ENCODE results near the gene ZMYND10.

The ZMYND10 gene

DNA sequence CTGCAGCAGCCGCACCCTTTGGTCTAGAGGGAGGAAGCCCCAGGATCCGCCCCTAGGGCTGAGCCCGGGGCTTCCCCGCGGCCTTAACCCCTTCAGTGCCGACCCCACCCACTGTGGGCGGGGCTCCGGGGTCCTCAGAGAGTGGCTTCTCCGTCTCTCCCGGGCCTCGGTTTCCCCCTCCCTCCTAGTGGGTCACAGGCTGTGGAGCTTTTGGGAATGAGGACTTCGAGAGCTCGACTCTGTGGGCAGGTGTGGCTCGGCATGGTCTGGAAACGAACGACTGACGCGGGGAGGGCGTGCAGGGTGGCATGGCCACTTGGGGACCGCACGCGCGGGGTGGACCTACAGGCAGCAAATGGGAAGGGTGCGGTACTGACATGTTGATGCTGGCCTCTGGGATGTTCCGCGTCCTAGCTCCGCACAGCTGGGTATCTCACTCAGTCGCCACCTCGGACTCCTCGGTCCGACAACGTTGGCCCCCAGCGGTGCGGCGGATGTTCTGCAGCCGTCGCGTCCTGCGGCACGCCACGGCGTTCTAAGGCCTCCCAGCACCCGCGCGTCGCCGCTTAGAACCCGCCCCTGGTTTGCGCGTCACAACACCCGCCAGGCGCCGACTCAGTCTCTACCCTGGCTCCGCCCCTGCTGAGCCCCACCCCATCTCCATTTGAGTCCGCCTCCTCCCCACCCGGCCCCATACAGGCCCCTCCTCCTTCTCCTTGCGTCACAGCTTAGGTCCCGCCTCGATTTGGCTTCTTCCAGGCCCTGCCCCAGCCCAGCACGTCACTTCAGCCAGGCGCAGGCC is 46.5 kb downstream of the ZMYND10 start, which contains the start of the genes HYAL3 and NAA80:
Gene HYAL3, minus strand, starts transcription at position 570 of the 802 bp plus-strand sequence. CDS start 3,803 bp downstream, outside the sequence.
Gene NAA80, minus strand, starts transcription at position 570 of the 802 bp plus-strand sequence. CDS start 1,942 bp downstream, outside the sequence.
- H3K4me3 ChIP-seq (ENCODE audit: low read length) = peak within 1 kb of the TSS; percentile 92
- TF ChIP-seq, protein P1, sequence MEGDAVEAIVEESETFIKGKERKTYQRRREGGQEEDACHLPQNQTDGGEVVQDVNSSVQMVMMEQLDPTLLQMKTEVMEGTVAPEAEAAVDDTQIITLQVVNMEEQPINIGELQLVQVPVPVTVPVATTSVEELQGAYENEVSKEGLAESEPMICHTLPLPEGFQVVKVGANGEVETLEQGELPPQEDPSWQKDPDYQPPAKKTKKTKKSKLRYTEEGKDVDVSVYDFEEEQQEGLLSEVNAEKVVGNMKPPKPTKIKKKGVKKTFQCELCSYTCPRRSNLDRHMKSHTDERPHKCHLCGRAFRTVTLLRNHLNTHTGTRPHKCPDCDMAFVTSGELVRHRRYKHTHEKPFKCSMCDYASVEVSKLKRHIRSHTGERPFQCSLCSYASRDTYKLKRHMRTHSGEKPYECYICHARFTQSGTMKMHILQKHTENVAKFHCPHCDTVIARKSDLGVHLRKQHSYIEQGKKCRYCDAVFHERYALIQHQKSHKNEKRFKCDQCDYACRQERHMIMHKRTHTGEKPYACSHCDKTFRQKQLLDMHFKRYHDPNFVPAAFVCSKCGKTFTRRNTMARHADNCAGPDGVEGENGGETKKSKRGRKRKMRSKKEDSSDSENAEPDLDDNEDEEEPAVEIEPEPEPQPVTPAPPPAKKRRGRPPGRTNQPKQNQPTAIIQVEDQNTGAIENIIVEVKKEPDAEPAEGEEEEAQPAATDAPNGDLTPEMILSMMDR (IDR thresholded peaks at IDR 0.05; ENCODE audit: insufficient read depth, low read depth, low read length, missing control alignments) = peak; percentile 30
- DNase-seq (ENCODE audit: low read depth) = peak; percentile 100

DNA sequence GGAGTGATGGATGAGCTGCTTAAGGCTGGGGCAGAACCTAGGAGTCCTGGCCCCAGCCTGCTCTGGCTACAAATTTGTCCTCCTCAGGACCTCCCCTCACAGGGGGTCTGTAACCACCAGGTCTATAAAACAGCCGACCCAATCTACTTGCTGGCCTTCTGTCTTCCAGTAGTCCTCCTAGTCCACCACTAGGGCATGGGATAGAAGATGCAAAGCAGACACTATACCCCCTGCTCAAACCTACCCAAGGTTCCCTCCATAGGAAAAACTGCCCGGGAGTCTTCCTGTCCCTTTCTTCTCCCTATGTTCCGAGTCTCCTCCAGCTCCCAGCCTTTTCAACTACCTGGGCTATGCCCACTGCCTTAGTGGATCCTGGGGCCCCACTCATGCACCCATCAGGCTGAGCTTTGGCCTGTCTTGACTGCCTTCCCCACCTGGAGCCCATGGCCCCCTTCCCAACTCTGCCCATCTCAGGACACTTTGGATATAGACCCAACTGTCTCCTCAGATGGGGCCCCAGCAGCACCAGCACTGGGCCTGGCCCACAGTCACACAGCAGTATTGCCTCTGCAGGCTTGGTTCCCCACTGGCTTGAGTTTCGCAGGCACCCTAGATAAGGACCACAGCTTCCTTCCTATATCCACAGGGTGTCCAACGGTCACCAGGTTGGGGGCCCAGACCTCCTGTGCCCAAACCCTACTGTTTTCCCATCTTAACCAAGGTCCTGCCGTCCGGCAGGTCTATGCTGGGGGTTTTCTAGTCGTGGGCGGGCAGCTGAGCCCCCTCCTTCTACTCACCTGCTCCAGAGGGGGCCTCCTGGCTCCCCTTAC is 47.4 kb downstream of the ZMYND10 start:
- TF ChIP-seq, protein P1 (IDR thresholded peaks at IDR 0.05; ENCODE audit: insufficient read depth, low read depth, low read length, missing control alignments) = peak; percentile 38
- DNase-seq (ENCODE audit: low read depth) = no peak
- peak overlapping the region; percentile 92 for H3K4me3 ChIP-seq (ENCODE audit: low read length)

DNA sequence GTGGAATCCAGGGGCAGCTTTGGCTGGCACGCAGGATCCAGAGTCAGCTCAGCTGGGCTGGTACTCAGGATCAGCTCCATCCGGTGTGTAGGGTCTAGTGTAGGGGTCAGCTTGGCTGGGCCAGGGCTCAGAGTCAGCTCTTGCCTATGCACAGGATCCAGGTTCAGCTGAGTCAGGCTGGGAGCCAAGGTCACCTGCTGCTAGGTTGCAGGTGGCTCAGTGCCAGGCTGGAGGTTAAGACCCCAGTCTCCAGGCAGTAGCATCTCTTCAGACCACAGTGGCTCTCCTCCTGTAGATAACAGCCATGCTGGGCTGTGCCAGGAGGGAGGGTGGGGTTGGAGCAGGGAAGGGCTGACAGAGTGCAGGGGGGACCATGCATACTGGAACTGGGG is 48.2 kb downstream of the ZMYND10 start:
- no peak overlapping the region for H3K4me3 ChIP-seq (ENCODE audit: low read length)
- DNase-seq (ENCODE audit: low read depth) = no peak
- TF ChIP-seq, protein P1 (IDR thresholded peaks at IDR 0.05; ENCODE audit: insufficient read depth, low read depth, low read length, missing control alignments) = no peak

DNA sequence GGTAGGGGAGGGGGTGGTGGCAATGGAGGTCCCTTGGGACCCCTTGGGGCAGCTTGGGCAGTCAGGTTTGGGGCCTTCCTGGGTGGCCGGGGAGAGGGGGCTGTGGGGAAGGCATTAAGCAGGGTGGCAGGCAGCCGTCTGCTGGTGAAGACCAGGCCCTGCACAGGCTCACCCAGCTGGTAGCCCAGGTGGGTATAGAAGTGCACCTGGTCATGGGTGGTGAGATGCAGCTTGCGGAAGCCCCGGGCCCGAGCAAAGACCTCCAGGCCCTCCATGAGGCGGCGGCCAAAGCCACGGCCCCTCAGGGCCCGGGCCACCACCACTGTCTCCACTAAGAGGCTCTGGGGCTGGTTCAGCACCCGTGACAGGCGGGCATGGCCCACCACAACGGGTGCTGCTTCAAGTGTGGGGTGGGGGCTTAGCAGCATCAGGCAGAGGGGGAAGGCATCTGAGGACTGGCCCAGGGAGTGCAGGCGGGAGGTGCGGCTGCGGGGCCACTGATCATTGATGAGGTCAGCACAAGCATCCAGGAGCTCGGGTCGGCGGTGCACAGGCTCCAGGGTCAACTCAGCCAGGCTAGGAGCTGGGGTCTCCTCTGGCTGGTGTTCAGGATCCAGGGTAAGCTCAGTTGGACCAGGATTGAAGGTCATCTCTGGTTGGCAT is 48.7 kb downstream of the ZMYND10 start:
- DNase-seq (ENCODE audit: low read depth) = no peak
- no peak overlapping the region for H3K4me3 ChIP-seq (ENCODE audit: low read length)
- TF ChIP-seq, protein P1 (IDR thresholded peaks at IDR 0.05; ENCODE audit: insufficient read depth, low read depth, low read length, missing control alignments) = no peak

DNA sequence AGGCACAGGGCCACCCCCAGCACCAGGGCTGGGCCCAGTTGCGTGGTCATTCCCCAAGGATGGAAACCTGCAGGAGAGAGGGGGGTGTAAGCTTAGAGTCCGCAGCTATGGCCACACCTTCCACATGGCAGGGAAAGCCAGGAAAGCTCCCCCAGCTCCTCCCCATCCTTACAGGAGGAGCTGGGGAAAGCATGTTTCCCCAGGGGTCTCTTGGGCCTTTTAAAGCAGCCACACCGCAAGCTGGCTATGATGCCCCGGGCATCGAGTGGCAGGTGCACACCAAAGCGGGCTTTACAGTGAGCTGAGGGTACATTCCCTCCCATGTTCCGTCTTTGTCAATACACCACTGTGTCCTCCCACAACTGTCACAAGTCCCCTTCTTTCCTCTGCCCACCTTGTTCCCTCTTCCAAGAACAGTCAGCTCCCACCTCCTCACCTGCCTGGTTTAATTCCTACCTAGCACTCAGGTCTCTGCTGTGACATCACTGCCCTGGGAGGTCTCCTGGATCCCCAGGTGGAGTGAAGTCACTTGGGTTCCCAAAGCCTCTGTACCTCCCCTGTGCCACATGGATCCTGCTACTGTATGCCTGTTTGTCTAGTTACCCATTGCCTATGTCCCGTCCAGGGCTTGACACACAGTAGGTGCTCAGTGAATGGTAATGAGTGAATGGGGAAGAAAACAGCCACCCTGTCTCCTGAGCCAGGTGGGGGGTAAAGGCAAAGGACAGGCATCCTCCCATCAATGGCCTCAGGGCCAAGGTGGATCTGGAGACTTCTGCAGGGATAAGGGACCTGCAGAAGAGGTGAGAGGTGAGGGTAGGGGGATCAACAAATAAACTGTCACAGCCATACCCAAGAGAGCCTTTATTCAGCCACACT is 49.7 kb downstream of the ZMYND10 start:
- H3K4me3 ChIP-seq (ENCODE audit: low read length) = no peak overlapping the region
- DNase-seq (ENCODE audit: low read depth) = no peak
- TF ChIP-seq, protein P1 (IDR thresholded peaks at IDR 0.05; ENCODE audit: insufficient read depth, low read depth, low read length, missing control alignments) = no peak
